Neural cell (in vitro differentiated cells): ENCODE measurements around the gene DENND11. TPM values are rescaled to one million over a fixed set of nuclear protein-coding genes. Genes with fewer than 3 reads are reported as not detected.

ENCODE experiments used
- H2AFZ ChIP-seq: fragments of 200-600, 300-800 bp; sonication (generic), shearing (Covaris generic); 2 replicates; pipeline ENCODE4 v1.6.0; 2014; ENCODE audit warnings: low read depth, mild to moderate bottlenecking, antibody characterized with exemption, low read length, moderate library complexity
- H3F3A ChIP-seq: fragments of 200-600 bp; shearing (Covaris generic); 2 replicates; pipeline ENCODE4 v1.6.1; 2016; ENCODE audit warnings: mild to moderate bottlenecking, moderate library complexity, mixed read lengths, antibody characterized with exemption, low read length; ENCODE audit not compliant: insufficient read depth, poor library complexity, severe bottlenecking
- H3K27ac ChIP-seq: fragments of 200-600, 300-800 bp; sonication (generic), shearing (Covaris generic); 2 replicates; pipeline ENCODE4 v1.5.1; 2014; ENCODE audit warnings: mild to moderate bottlenecking, low read length, moderate library complexity
- H3K27me3 ChIP-seq: fragments of 300-800, 200-600 bp; sonication (generic), shearing (Covaris generic); 2 replicates; pipeline ENCODE4 v1.6.0; 2014; ENCODE audit warnings: mild to moderate bottlenecking, low read depth, low read length, moderate library complexity; ENCODE audit not compliant: insufficient read depth
- H3K36me3 ChIP-seq: fragments of 300-800, 200-600 bp; sonication (generic), shearing (Covaris generic); 2 replicates; pipeline ENCODE4 v1.5.1; 2014; ENCODE audit warnings: mild to moderate bottlenecking, antibody characterized with exemption, low read length, moderate library complexity; ENCODE audit not compliant: insufficient read depth
- H3K4me2 ChIP-seq: fragments of 300-800, 200-600 bp; sonication (generic), shearing (Covaris generic); 2 replicates; pipeline ENCODE4 v1.6.0; 2014; ENCODE audit warnings: mild to moderate bottlenecking, low read length
- H3K4me3 ChIP-seq: fragments of 300-800, 200-600 bp; sonication (generic), shearing (Covaris generic); 2 replicates; pipeline ENCODE4 v1.5.1; 2014; ENCODE audit warnings: mild to moderate bottlenecking, low read length, moderate library complexity
- H3K79me2 ChIP-seq: fragments of 200-600 bp; shearing (Covaris generic); replicated peaks from 2 replicates; pipeline ENCODE4 v1.6.0; 2014; ENCODE audit warnings: mild to moderate bottlenecking, low read length, moderate library complexity; ENCODE audit not compliant: insufficient read depth
- H3K9ac ChIP-seq: fragments of 300-800, 200-600 bp; sonication (generic), shearing (Covaris generic); 2 replicates; pipeline ENCODE4 v1.6.1; 2016; ENCODE audit warnings: mild to moderate bottlenecking, low read length, mixed read lengths
- H3K9me2 ChIP-seq: fragments of 200-600 bp; shearing (Covaris generic); 2 replicates; pipeline ENCODE4 v1.6.1; 2016; ENCODE audit warnings: mild to moderate bottlenecking, low read length, mixed read lengths; ENCODE audit not compliant: insufficient read depth
- H3K9me3 ChIP-seq: fragments of 200-600, 300-800 bp; sonication (generic), shearing (Covaris generic); 2 replicates; pipeline ENCODE4 v1.6.1; 2016; ENCODE audit warnings: mild to moderate bottlenecking, mixed run types, low read length, moderate library complexity, mixed read lengths
- H4K20me1 ChIP-seq: fragments of 200-600 bp; shearing (Covaris generic); 2 replicates; pipeline ENCODE4 v1.6.1; 2016; ENCODE audit warnings: mild to moderate bottlenecking, mixed run types; ENCODE audit not compliant: insufficient read depth
- CTCF ChIP-seq: fragments of 450-650 bp; IDR thresholded peaks from 2 replicates; pipeline ENCODE4 v1.5.1; 2014; ENCODE audit warnings: antibody characterized with exemption, mild to moderate bottlenecking, moderate library complexity; ENCODE audit not compliant: poor library complexity, severe bottlenecking
- EP300 ChIP-seq: fragments of 450-650 bp; conservative IDR thresholded peaks from 2 replicates; pipeline ENCODE4 v1.6.1; 2014; ENCODE audit warnings: antibody characterized with exemption, mild to moderate bottlenecking, moderate library complexity; ENCODE audit not compliant: poor library complexity, severe bottlenecking
- EZH2 ChIP-seq: fragments of 200-600, 300-800 bp; shearing (Covaris generic), sonication (generic); IDR thresholded peaks from 2 replicates; pipeline ENCODE4 v1.6.1; 2014; ENCODE audit warnings: antibody characterized with exemption, low read length, borderline replicate concordance, mild to moderate bottlenecking; ENCODE audit not compliant: insufficient read depth, poor library complexity, severe bottlenecking
- MXI1 ChIP-seq: fragments of 450-650 bp; conservative IDR thresholded peaks from 2 replicates; pipeline ENCODE4 v1.6.1; 2014; ENCODE audit warnings: antibody characterized with exemption, mild to moderate bottlenecking; ENCODE audit not compliant: poor library complexity, severe bottlenecking
- POLR2AphosphoS5 ChIP-seq: IDR thresholded peaks from 2 replicates; pipeline ENCODE4 v1.6.1; 2012
- RAD21 ChIP-seq: fragments of 450-650 bp; conservative IDR thresholded peaks from 2 replicates; pipeline ENCODE4 v1.6.1; 2014; ENCODE audit warnings: antibody characterized with exemption, mild to moderate bottlenecking, moderate library complexity
- SMC3 ChIP-seq: fragments of 450-650 bp; conservative IDR thresholded peaks from 2 replicates; pipeline ENCODE4 v1.6.1; 2014; ENCODE audit warnings: antibody characterized with exemption, mild to moderate bottlenecking, moderate library complexity; ENCODE audit not compliant: poor library complexity
- TAF1 ChIP-seq: IDR thresholded peaks from 2 replicates; pipeline ENCODE4 v1.6.1; 2012; ENCODE audit warnings: low read depth
- polyA plus RNA-seq: library from polyadenylated mRNA; depleted of rRNA; stranded (reverse); fragments of >200 nt; gene quantifications from 2 replicates; pipeline ENCODE4 v1.2.3, GENCODE V29; 2014
- TF ChIP-seq, protein P1 (sequence below): IDR thresholded peaks from 2 replicates; pipeline ENCODE4 v1.6.1; 2012; ENCODE audit warnings: borderline replicate concordance

DENND11 gene
- polyA plus RNA-seq, 1 donor from 2014 or later: 24.5 TPM

GRCh38 chr7:141688043-141688442 is 13.9 kb downstream of the DENND11 start:
- Histone ChIP-seq H3K9ac (no peak overlapping the region), H3F3A (no peaks in the 10 kb centered on the region), H2AFZ (no peak overlapping the region), H3K27me3 (no peaks in the 10 kb centered on the region), H4K20me1 (no peaks in the 10 kb centered on the region), H3K9me3 (no peaks in the 10 kb centered on the region), H3K4me3 (no peak overlapping the region), H3K36me3 (no peaks in the 10 kb centered on the region), H3K4me2 (no peak overlapping the region), H3K79me2 (no peaks in the 10 kb centered on the region), H3K27ac (no peak overlapping the region), H3K9me2 (no peaks in the 10 kb centered on the region)
- TF ChIP-seq, protein P1, sequence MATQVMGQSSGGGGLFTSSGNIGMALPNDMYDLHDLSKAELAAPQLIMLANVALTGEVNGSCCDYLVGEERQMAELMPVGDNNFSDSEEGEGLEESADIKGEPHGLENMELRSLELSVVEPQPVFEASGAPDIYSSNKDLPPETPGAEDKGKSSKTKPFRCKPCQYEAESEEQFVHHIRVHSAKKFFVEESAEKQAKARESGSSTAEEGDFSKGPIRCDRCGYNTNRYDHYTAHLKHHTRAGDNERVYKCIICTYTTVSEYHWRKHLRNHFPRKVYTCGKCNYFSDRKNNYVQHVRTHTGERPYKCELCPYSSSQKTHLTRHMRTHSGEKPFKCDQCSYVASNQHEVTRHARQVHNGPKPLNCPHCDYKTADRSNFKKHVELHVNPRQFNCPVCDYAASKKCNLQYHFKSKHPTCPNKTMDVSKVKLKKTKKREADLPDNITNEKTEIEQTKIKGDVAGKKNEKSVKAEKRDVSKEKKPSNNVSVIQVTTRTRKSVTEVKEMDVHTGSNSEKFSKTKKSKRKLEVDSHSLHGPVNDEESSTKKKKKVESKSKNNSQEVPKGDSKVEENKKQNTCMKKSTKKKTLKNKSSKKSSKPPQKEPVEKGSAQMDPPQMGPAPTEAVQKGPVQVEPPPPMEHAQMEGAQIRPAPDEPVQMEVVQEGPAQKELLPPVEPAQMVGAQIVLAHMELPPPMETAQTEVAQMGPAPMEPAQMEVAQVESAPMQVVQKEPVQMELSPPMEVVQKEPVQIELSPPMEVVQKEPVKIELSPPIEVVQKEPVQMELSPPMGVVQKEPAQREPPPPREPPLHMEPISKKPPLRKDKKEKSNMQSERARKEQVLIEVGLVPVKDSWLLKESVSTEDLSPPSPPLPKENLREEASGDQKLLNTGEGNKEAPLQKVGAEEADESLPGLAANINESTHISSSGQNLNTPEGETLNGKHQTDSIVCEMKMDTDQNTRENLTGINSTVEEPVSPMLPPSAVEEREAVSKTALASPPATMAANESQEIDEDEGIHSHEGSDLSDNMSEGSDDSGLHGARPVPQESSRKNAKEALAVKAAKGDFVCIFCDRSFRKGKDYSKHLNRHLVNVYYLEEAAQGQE: no peak
- no peak for TF ChIP-seq EZH2
- TF ChIP-seq TAF1: no peak
- TF ChIP-seq EP300: no peak
- TF ChIP-seq SMC3: no peak
- no peak for TF ChIP-seq POLR2AphosphoS5
- TF ChIP-seq CTCF: no peak
- no peak for TF ChIP-seq RAD21
- no peak for TF ChIP-seq MXI1

DNA sequence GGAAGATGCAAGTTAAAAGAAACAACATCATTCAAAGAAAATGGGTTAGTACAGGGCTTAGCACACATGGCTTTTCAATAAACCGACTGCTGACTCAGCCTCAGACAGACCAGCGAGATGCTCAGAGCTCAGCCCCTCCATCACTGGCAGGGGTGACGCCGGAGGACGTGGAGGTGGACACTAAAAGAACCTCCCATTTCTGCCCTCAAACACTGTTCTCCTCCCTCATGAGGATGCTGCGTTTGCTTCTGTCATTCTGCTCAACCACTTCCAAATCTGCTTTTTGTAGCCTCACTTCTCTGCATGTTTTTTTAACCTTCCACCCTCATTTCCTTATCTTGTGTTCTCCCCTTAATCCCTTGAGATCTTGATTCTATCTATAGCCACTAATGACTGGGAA is 15.3 kb downstream of the DENND11 start:
- H3K36me3 ChIP-seq: no peaks in the 10 kb centered on the region
- no peaks in the 10 kb centered on the region for H3K27me3 ChIP-seq
- H4K20me1 ChIP-seq: no peaks in the 10 kb centered on the region
- no peaks in the 10 kb centered on the region for H3K9me2 ChIP-seq
- H3F3A ChIP-seq: no peaks in the 10 kb centered on the region
- no peaks in the 10 kb centered on the region for H3K79me2 ChIP-seq
- no peak overlapping the region for H3K9ac ChIP-seq
- no peak overlapping the region for H3K4me2 ChIP-seq
- H3K4me3 ChIP-seq: no peak overlapping the region
- H2AFZ ChIP-seq: no peak overlapping the region
- TF ChIP-seq SMC3 (no peak), EP300 (no peak), TAF1 (no peak), EZH2 (no peak), MXI1 (no peak), POLR2AphosphoS5 (no peak), CTCF (no peak), RAD21 (no peak)
- TF ChIP-seq, protein P1: no peak
- no peaks in the 10 kb centered on the region for H3K9me3 ChIP-seq
- H3K27ac ChIP-seq: no peak overlapping the region
